Measurements from ENCODE around the gene THSD4.

DNA sequence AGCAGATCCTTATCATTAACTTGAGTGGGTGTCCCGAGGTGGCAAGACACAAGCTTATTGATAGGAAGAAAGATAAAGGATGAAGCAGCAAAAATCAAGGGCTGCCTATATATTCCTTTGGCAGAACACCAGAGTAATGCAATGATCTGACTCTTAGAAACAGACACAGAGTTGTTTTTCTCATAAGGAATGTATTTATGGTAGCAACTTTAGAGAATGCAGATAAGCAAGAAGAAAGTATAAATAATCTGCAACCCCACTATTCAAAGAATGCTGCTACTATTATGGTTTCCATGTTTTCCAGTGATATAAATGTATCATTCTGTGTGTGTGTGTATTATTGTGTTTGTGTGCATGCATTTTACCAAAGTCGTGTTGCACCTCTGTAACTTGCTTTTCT is 208.3 kb downstream of the THSD4 start:
- TF ChIP-seq, protein P1, sequence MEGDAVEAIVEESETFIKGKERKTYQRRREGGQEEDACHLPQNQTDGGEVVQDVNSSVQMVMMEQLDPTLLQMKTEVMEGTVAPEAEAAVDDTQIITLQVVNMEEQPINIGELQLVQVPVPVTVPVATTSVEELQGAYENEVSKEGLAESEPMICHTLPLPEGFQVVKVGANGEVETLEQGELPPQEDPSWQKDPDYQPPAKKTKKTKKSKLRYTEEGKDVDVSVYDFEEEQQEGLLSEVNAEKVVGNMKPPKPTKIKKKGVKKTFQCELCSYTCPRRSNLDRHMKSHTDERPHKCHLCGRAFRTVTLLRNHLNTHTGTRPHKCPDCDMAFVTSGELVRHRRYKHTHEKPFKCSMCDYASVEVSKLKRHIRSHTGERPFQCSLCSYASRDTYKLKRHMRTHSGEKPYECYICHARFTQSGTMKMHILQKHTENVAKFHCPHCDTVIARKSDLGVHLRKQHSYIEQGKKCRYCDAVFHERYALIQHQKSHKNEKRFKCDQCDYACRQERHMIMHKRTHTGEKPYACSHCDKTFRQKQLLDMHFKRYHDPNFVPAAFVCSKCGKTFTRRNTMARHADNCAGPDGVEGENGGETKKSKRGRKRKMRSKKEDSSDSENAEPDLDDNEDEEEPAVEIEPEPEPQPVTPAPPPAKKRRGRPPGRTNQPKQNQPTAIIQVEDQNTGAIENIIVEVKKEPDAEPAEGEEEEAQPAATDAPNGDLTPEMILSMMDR (IDR thresholded peaks at IDR 0.05; ENCODE audit: control extremely low read depth in 1 of 3, insufficient read depth in 1 of 3, low read depth in 1 of 3, low read length in 3 of 3): no peak
- no peak for TF ChIP-seq POLR2A (IDR thresholded peaks at IDR 0.05; ENCODE audit: control extremely low read depth in 1 of 2, low read depth in 2 of 2, low read length in 2 of 2)
- TF ChIP-seq PHF8 (conservative IDR thresholded peaks at IDR 0.05; ENCODE audit: low read depth, low read length): no peak
- TF ChIP-seq CBX5 (IDR thresholded peaks at IDR 0.05; ENCODE audit: low read depth, low read length): no peak
- TF ChIP-seq RAD21 (IDR thresholded peaks at IDR 0.05 in 1 of 2, conservative IDR thresholded peaks at IDR 0.05 in 1 of 2; ENCODE audit: low read depth in 2 of 2, low read length in 2 of 2): no peak
- no peak for TF ChIP-seq SP2 (IDR thresholded peaks at IDR 0.05; ENCODE audit: low read length)
- no peak for TF ChIP-seq EP300 (IDR thresholded peaks at IDR 0.05; ENCODE audit: borderline replicate concordance in 1 of 2, low read depth in 2 of 2, low read length in 2 of 2)
- no peak for TF ChIP-seq EZH2 (IDR thresholded peaks at IDR 0.05; ENCODE audit: low read depth, low read length, severe bottlenecking)
- no peak for TF ChIP-seq POLR2AphosphoS5 (IDR thresholded peaks at IDR 0.05; ENCODE audit: low read depth, low read length)

Data from H1 (cell line).